PFSK-1 (cell line): Measurements from ENCODE around the gene BPIFB4.

Experiments
- POLR2AphosphoS5 ChIP-seq: IDR thresholded peaks from 2 replicates; pipeline ENCODE4 v1.6.1; 2012; ENCODE audit warnings: low read depth, mild to moderate bottlenecking, control low read depth, low read length, moderate library complexity
- SIN3A ChIP-seq: IDR thresholded peaks from 2 replicates; pipeline ENCODE4 v1.6.1; 2012; ENCODE audit warnings: mild to moderate bottlenecking, low read length, moderate library complexity, borderline replicate concordance; ENCODE audit not compliant: insufficient read depth
- TAF1 ChIP-seq: IDR thresholded peaks from 2 replicates; pipeline ENCODE4 v1.6.1; 2012; ENCODE audit warnings: low read length, control low read depth, borderline replicate concordance; ENCODE audit not compliant: insufficient read depth
- TF ChIP-seq, protein P1 (sequence below), 2 experiments: IDR thresholded peaks; 2 replicates each; pipeline versions ENCODE4 v1.6.1 to v1.8.0; 2011 to 2012; ENCODE audit warnings: low read depth in 2 of 2, low read length in 2 of 2, control low read depth in 1 of 2, inconsistent platforms in 1 of 2, mild to moderate bottlenecking in 1 of 2, moderate library complexity in 1 of 2; ENCODE audit not compliant: insufficient read depth in 1 of 2

GRCh38 chr20:33139467-33139866 lies 60.0 kb downstream of the BPIFB4 start:
- TF ChIP-seq POLR2AphosphoS5: no peak
- no peak for TF ChIP-seq SIN3A
- TF ChIP-seq, protein P1, sequence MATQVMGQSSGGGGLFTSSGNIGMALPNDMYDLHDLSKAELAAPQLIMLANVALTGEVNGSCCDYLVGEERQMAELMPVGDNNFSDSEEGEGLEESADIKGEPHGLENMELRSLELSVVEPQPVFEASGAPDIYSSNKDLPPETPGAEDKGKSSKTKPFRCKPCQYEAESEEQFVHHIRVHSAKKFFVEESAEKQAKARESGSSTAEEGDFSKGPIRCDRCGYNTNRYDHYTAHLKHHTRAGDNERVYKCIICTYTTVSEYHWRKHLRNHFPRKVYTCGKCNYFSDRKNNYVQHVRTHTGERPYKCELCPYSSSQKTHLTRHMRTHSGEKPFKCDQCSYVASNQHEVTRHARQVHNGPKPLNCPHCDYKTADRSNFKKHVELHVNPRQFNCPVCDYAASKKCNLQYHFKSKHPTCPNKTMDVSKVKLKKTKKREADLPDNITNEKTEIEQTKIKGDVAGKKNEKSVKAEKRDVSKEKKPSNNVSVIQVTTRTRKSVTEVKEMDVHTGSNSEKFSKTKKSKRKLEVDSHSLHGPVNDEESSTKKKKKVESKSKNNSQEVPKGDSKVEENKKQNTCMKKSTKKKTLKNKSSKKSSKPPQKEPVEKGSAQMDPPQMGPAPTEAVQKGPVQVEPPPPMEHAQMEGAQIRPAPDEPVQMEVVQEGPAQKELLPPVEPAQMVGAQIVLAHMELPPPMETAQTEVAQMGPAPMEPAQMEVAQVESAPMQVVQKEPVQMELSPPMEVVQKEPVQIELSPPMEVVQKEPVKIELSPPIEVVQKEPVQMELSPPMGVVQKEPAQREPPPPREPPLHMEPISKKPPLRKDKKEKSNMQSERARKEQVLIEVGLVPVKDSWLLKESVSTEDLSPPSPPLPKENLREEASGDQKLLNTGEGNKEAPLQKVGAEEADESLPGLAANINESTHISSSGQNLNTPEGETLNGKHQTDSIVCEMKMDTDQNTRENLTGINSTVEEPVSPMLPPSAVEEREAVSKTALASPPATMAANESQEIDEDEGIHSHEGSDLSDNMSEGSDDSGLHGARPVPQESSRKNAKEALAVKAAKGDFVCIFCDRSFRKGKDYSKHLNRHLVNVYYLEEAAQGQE (IDR thresholded peaks at IDR 0.05; ENCODE audit: insufficient read depth in 1 of 2, low read depth in 2 of 2, low read length in 2 of 2): no peak
- TF ChIP-seq TAF1: no peak
